GM12874 (cell line): ENCODE data around the gene ZNF385C.

Experiments used
- TF ChIP-seq, protein P1 (sequence below): IDR thresholded peaks from 2 replicates; pipeline ENCODE4 v1.5.1; 2011; ENCODE audit warnings: low read depth, mild to moderate bottlenecking, control low read depth, low read length, moderate library complexity; ENCODE audit not compliant: insufficient read depth

ZNF385C gene

GRCh38 chr17:42110301-42111264, 12.3 kb upstream of the ZNF385C start:
- TF ChIP-seq, protein P1, sequence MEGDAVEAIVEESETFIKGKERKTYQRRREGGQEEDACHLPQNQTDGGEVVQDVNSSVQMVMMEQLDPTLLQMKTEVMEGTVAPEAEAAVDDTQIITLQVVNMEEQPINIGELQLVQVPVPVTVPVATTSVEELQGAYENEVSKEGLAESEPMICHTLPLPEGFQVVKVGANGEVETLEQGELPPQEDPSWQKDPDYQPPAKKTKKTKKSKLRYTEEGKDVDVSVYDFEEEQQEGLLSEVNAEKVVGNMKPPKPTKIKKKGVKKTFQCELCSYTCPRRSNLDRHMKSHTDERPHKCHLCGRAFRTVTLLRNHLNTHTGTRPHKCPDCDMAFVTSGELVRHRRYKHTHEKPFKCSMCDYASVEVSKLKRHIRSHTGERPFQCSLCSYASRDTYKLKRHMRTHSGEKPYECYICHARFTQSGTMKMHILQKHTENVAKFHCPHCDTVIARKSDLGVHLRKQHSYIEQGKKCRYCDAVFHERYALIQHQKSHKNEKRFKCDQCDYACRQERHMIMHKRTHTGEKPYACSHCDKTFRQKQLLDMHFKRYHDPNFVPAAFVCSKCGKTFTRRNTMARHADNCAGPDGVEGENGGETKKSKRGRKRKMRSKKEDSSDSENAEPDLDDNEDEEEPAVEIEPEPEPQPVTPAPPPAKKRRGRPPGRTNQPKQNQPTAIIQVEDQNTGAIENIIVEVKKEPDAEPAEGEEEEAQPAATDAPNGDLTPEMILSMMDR, result no peak

- TF ChIP-seq, protein P1, result no peak
Measured at GRCh38 chr17:42109086-42109485, 10.8 kb upstream of the ZNF385C start.

GRCh38 chr17:42107597-42108576, 9.6 kb upstream of the ZNF385C start:
- TF ChIP-seq, protein P1, result no peak

DNA sequence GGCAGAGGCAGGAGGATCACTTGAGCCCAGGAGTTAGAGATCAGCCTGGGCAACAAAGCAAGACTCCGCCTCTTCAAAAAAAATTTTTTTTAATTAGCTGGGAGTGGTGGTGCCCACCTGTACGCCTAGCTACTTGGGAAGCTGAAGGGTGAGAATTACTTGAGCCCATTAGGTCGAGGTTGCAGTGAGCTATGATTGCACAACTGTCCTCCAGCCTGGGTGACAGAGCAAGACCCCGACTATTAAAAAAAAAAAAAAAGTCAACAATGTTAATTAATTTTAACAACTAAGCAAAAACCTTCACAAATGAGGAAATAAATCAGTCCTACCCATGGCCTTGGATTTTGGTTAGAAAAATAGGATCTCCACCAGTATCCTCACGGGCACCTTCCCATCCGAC, 8.9 kb upstream of the ZNF385C start:
- TF ChIP-seq, protein P1, result no peak

GRCh38 chr17:42106009-42106408, 7.7 kb upstream of the ZNF385C start:
- TF ChIP-seq, protein P1, result no peak

- TF ChIP-seq, protein P1, result no peak
Measured at GRCh38 chr17:42104264-42104663, 6.0 kb upstream of the ZNF385C start.

GRCh38 chr17:42103221-42103954, 5.1 kb upstream of the ZNF385C start:
- TF ChIP-seq, protein P1, result no peak
